GM10266 (cell line): ENCODE results near the gene FUT1.
"Not testable (repeated sequence)": the region's sequence is repeated elsewhere in the genome, so short reads cannot be mapped to it uniquely, and the experiment has no call there.

Experiments used
- DNase-seq: peaks from one replicate; pipeline ENCODE4 v3.0.0; 2012; ENCODE audit errors: extremely low spot score
- CTCF ChIP-seq: IDR thresholded peaks from 2 replicates; pipeline ENCODE4 v1.5.1; 2012; ENCODE audit warnings: mild to moderate bottlenecking, low read depth; ENCODE audit not compliant: control insufficient read depth, insufficient read depth; ENCODE audit errors: missing control alignments

Gene FUT1

DNA sequence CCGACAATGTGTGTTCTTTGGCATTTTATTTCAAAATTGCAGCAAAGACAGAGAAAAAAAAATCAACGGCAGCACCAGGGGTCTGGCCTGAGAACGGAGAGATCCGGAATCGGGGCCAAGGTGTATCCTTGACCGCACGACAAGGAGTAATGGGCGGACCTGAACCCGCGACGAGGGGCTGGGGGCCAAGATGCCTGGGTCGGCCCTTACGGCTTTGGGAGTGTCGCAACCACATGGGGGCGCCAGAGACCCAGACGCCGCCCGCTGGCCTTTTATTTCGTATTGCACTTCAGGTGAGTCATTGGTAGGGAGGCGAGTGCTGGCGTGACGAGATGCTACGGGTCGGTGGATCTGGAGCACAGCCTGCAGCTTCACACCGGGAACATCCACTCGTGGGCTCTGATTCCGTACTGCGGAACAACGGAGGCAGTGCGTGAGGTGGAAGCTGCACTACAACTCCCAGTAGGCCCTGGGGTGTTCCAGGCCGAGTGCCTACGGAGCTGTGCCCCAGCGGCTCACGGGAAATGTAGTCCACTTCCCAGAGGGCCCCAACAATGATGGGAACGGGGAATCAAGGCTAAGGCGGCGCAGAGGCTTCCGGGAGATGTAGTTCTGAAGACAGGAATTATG lies 42.7 kb upstream of the FUT1 start:
- DNase-seq: peak; percentile 92
- TF ChIP-seq CTCF: peak; percentile 90

- no peak for DNase-seq
- TF ChIP-seq CTCF: no peak
Observed at GRCh38 chr19:48794291-48794690, 41.9 kb upstream of the FUT1 start.

DNA sequence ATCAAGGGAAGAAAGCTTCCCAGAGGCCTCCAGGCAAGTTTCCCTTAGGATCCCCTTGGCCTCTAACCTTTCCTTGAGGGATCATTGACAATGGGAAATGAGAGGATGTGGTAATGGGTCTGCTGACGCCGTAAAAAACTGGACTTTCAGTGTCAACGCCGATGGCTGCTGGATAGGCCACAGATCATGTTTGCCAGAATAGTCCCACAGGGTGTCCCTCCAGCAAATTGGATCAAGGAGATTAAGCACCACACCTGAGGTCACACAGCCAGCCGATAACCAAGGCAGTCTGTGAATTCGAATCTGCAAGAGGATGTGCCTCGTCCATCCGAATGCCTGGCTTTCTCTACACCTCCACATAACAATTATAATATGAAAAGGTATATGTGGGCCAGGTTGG lies 40.8 kb upstream of the FUT1 start:
- no peak for DNase-seq
- TF ChIP-seq CTCF: no peak

GRCh38 chr19:48787331-48787730 lies 34.9 kb upstream of the FUT1 start:
- not testable (repeated sequence) for DNase-seq

DNA sequence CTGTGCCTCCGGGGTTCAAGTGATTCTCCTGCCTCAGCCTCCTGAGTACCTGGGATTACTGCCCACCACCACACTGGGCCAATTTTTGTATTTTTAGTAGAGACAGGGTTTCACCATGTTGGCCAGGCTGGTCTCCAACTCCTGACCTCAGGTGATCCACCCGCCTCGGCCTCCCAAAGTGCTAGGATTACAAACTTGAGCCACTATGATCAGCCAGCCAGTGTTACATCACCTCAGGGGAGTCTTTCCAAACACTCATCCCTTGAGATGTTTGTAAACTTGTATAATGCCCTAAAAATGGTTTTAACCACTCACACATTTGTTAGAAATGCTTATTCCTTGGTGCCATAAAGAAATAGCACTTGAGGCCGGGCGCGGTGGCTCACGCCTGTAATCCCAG lies 34.0 kb upstream of the FUT1 start:
- not testable (repeated sequence) for DNase-seq

GRCh38 chr19:48784527-48784926 lies 32.1 kb upstream of the FUT1 start:
- no peak for DNase-seq
- TF ChIP-seq CTCF: no peak

- no peak for DNase-seq
- TF ChIP-seq CTCF: no peak
Observed at GRCh38 chr19:48780631-48781391, 28.4 kb upstream of the FUT1 start.

GRCh38 chr19:48779636-48780035 lies 27.2 kb upstream of the FUT1 start:
- TF ChIP-seq CTCF: no peak
- no peak for DNase-seq
